HG03045 (cell line): Measurements from ENCODE around the gene PRR15.

Source experiments
- ATAC-seq: cut with Tn5 transposase; IDR thresholded peaks from one replicate; pipeline ENCODE4 v1.9.1; 2021; ENCODE audit warnings: mild to moderate bottlenecking, moderate library complexity; ENCODE audit not compliant: unreplicated experiment

The PRR15 gene

DNA sequence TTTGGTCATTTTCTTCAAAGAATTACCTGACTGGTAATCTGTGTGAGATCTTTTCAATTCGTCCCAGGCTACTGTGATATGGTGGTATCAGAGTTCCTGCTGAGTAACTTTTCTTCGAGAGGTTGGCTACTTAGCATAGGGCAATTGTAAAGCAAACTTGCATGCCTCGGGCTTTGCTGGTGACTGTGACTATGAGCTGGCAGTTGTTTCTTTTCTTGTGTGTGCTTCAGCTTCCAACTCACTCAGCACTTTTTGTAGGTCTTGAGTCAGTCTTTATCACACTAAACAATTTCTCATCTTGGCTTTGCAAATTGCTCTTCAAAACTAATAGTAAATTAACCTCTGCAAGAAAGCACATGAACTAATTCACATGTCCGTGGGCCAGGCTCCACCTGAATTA, 44.3 kb downstream of the PRR15 start:
- ATAC-seq = no peak

GRCh38 chr7:29609162-29610037, 45.8 kb downstream of the PRR15 start:
- ATAC-seq = no peak

- ATAC-seq = no peak
These were observed 46.5 kb downstream of the PRR15 start for GRCh38 chr7:29610086-29610485.

GRCh38 chr7:29611941-29612544, 48.4 kb downstream of the PRR15 start:
- no peak for ATAC-seq

- no peak for ATAC-seq
These were observed 49.0 kb downstream of the PRR15 start for GRCh38 chr7:29612596-29612995.

DNA sequence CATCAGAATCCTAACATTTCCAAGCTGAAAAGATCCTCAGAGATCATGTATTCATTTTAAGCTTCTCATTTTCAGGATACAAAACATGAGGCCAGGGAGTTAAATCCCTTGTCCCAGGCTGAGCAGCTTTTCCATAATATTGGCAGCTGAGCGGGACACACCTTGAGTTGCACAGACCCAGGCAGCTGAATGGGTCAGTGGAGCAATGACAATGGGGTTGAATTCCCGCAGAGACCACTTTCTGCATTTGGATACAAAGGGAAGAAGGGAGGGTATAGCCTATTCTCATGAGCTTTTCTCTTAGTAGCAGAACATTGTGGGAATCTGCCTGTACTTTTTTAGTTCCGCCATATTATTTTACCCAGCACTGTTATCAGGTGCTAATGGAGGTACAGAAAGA, 49.5 kb downstream of the PRR15 start:
- no peak for ATAC-seq

DNA sequence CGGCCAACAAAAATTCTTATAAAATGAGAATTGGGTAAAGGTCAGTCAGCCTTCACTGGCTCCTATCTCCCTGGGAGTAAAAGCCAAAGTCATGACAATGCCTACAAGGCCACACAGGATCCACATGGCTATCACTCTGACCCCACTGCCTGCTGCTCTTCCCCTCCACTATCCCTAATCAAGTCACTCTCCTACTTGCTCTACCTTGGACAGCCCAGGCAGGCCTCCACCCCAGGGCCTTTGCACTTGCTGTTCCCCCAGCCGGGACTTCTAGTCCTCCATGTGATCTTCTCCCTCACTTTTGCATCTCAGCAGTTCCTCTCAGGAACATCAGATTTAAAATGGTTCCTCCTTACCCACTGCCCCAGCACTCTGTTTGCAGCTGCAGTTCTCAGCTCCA, 50.6 kb downstream of the PRR15 start:
- no peak for ATAC-seq
